ENCODE data around the gene COL20A1. TPM values are rescaled to one million over a fixed set of nuclear protein-coding genes. Genes with fewer than 3 reads are reported as not detected.
A peak's percentile ranks its signal among the peaks of the same experiment; 100 is the strongest.

COL20A1 gene
- total and polyA plus RNA-seq, 9 donors = 0.10 to 0.54 (median 0.25) TPM; not detected in 5

DNA sequence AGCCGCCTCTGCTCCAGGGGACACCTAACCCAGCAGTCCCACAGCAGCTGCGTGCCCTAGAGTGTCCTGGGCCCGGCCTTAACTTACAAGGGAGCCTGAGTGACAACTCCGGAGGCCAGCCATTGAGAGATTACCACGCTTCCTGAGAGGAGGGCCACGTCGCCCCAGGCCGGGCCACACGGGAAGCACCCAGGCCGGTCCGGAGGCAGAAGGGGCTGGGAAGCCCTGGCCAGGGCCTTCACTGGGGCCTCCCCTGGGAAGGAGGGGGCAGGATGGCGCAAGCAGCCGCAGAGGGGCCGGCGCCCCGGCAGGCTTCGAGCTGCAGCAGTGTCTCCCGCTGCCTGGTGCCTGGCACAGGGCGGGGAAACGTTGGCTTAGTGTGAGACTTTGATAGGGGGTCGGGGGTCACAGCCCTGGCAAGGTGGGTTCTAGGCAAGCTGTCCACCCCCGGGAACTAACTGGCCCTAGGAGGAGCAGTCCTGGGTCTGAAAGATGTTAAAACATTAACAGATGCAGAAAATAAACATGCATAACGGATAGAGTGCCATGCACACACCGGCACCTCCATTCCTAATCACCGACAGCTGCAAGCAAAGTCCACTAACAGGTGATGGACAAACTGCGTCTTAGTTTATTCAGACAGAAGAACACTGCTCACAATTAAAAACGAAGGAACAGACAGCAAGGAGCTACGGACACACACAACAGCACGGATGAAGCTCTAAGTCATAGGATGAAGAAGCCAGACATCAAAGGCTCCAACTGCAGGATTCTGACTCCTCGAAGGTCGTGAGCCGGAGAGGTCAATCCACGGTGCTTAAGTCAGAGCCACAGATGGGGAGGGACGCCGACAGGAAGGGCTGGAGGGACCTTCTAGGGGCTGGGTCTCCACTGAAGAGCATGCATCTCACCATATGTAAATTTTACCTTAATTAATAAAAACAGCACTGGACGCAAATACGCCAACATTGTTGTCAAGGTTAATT is 50.8 kb downstream of the COL20A1 start:
- H3K27ac ChIP-seq = no peak overlapping the region
- H3K4me1 ChIP-seq (ENCODE audit: insufficient read depth) = no peaks in the 10 kb centered on the region
- WGBS, 3 donors = 58 to 68% (median 61%) methylated on average over 37 of the region's 37 CpGs
- TF ChIP-seq, protein P1, sequence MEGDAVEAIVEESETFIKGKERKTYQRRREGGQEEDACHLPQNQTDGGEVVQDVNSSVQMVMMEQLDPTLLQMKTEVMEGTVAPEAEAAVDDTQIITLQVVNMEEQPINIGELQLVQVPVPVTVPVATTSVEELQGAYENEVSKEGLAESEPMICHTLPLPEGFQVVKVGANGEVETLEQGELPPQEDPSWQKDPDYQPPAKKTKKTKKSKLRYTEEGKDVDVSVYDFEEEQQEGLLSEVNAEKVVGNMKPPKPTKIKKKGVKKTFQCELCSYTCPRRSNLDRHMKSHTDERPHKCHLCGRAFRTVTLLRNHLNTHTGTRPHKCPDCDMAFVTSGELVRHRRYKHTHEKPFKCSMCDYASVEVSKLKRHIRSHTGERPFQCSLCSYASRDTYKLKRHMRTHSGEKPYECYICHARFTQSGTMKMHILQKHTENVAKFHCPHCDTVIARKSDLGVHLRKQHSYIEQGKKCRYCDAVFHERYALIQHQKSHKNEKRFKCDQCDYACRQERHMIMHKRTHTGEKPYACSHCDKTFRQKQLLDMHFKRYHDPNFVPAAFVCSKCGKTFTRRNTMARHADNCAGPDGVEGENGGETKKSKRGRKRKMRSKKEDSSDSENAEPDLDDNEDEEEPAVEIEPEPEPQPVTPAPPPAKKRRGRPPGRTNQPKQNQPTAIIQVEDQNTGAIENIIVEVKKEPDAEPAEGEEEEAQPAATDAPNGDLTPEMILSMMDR (IDR thresholded peaks at IDR 0.05) = no peak
- TF ChIP-seq EP300 (IDR thresholded peaks at IDR 0.05) (no peak), POLR2A (IDR thresholded peaks at IDR 0.05) (no peak)
- intact Hi-C loops (cut with DNase I) = no loop called here
- H3K36me3 ChIP-seq = no peaks in the 10 kb centered on the region
- no peaks in the 10 kb centered on the region for H3K27me3 ChIP-seq
- no peak overlapping the region for H3K4me3 ChIP-seq
- H3K9me3 ChIP-seq = no peaks in the 10 kb centered on the region
- DNase-seq = no peak

GRCh38 chr20:63344616-63345327 is 51.8 kb downstream of the COL20A1 start:
- Histone ChIP-seq H3K27ac (no peak overlapping the region), H3K4me3 (no peak overlapping the region), H3K36me3 (no peaks in the 10 kb centered on the region), H3K27me3 (no peaks in the 10 kb centered on the region), H3K9me3 (no peaks in the 10 kb centered on the region), H3K4me1 (ENCODE audit: insufficient read depth) (no peaks in the 10 kb centered on the region)
- intact Hi-C loops (cut with DNase I) = no loop called here
- 29 to 38% (median 33%) methylated on average over 12 to 21 of the region's 21 CpGs for WGBS, 3 donors
- TF ChIP-seq POLR2A (IDR thresholded peaks at IDR 0.05) = no peak
- TF ChIP-seq, protein P1 (IDR thresholded peaks at IDR 0.05) = no peak
- no peak for TF ChIP-seq EP300 (IDR thresholded peaks at IDR 0.05)
- peak in 2 of 5 donors; percentile 65 to 86 for DNase-seq

GRCh38 chr20:63345328-63346100 is 52.5 kb downstream of the COL20A1 start:
- WGBS, 3 donors = 41 to 45% (median 43%) methylated on average over 27 of the region's 27 CpGs
- H3K27me3 ChIP-seq = no peaks in the 10 kb centered on the region
- peak; percentile 44 to 88 (median 64) for DNase-seq

More at GRCh38 chr20:63345328-63346100, 52.5 kb downstream of the COL20A1 start:
- Histone ChIP-seq H3K9me3 (no peaks in the 10 kb centered on the region), H3K27ac (no peak overlapping the region), H3K4me3 (no peak overlapping the region), H3K4me1 (ENCODE audit: insufficient read depth) (no peaks in the 10 kb centered on the region), H3K36me3 (no peaks in the 10 kb centered on the region)
- TF ChIP-seq, protein P1 (IDR thresholded peaks at IDR 0.05) = no peak
- intact Hi-C loops (cut with DNase I) = no loop called here
